Ramos (cell line): ENCODE measurements around the gene KLHL14.
"Not testable (repeated sequence)": the region's sequence is repeated elsewhere in the genome, so short reads cannot be mapped to it uniquely, and the experiment has no call there.

Source experiments
- in situ Hi-C: fragments of 300-500 bp; cut with MboI; formaldehyde crosslinking; loops from one replicate; pipeline ENCODE4 v1.14.3; 2022; ENCODE audit warnings: low sequenced_read_pairs; ENCODE audit not compliant: unreplicated experiment

The KLHL14 gene

GRCh38 chr18:32661486-32662299, 111.1 kb downstream of the KLHL14 start:
- in situ Hi-C loops: no loop called here

DNA sequence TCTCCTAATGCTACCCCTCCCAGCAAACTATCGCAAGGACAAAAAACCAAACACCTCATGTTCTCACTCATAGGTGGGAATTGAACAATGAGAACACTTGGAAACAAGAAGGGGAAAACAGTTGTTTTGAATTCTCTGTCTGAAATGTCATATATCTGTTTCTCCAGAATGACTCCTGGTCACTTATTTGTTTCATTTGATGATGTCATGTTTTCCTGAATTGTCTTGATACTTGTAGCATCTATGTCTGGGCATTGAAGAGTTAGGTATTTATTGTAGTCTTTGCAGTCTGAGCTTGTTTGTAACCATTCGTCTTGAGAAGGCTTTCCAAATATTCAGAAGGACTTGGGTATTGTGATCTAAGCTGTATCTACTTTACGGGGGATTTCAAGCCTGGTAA, 118.3 kb downstream of the KLHL14 start:
- in situ Hi-C loops: not testable (repeated sequence)

DNA sequence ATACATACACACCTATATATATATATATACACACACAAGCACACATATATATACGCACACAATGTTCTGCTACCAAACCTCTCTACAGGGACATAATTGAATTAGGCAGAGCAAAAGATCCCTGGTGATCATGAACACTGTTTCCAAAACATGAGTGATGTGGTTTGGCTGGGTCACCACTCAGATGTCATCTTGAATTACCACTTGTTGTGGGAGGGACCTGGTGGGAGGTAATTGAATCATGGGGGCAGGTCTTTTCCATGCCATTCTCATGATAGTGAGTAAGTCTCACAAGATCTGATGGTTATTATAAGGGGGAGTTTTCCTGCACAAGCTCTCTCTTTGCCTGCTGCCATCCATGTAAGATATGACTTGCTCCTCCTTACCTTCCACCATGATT, 135.2 kb downstream of the KLHL14 start:
- in situ Hi-C loops: not testable (repeated sequence)

GRCh38 chr18:32637226-32637625, 135.6 kb downstream of the KLHL14 start:
- in situ Hi-C loops: no loop called here

DNA sequence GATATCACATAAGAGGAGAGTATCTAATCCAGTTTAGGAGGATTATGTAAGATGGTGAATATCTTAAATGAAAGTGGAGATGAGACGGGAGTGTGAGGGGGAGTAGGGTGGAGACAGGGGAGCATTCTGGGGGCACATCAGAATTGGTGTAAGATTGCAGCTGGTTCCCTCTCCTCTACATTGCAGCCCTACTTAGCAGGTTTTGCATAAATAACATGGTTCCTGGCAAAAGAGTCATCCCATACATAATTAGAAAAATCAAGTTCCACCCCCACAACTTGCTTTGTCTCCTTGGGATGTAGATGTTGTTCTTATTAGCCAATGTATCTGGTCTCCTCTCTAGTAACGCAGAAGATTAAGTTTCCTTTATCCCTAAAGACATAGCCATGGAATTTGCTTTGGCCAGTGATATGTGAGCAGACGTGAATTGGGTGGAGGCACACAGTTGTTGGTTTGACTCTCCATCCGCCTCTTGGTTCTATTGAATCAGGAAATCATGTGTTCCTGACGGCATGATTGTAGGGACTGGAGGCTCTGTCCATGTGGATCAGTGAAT, 137.9 kb downstream of the KLHL14 start:
- in situ Hi-C loops: no loop called here

DNA sequence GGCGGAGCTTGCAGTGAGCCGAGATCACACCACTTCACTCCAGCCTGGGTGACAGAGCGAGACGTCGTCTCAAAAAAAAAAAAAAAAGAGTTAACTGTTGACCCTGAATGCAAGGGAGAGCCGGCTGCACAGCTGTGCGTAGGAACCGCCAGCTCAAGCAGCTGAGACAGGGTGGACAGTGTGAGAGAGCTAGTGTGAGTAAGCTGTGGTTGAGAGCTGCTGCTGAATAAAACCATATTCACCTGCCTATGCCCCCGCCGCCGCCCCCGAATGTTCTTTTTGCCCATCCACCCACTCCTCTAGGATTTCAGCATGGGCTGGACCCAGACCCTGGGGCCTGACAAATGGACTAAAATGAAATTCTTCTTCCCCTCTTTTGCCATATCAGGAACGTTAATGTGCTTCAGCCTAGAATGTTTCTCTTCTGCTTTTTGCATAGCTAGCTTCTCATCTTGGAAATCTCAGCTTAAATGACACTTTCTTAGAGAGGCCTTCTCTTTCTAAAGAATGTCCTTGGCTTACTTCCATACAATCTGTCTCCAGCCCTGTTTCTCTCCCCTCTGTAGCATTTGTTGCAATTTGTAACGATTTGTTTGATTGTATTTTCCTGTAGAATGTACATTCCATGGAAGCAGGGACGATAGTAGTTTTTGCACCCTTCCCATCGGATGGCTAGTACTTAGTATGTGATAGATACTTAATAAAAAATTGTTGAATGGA, 142.7 kb downstream of the KLHL14 start:
- in situ Hi-C loops: no loop called here

DNA sequence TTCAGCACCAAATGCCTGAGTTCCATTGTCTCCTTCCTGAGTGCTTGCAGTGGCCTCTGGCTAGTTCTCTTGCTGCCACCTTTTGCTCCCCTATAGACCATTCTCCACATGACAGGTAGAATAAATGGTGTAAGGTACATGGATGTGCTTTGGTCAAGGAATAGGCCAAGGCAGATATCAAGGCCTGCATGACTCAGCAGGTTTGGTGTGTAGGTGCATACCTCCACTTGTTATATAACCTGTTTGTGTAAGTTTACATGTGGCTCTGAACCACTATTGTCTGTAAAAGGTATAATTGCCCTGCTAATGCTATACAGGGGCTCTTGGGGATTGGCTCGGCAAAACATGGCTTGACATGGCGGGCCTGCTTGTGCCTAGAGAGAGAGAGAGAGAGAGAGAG, 143.5 kb downstream of the KLHL14 start:
- in situ Hi-C loops: no loop called here

GRCh38 chr18:32624182-32624723, 148.6 kb downstream of the KLHL14 start:
- in situ Hi-C loops: no loop called here

GRCh38 chr18:32623563-32623962, 149.3 kb downstream of the KLHL14 start:
- in situ Hi-C loops: no loop called here
